GM23338 (cell line): ENCODE results near the gene ABHD12. TPM values are rescaled to one million over a fixed set of nuclear protein-coding genes. Genes with fewer than 3 reads are reported as not detected.

Source experiments
- ATAC-seq: fragments of 200-7000 bp; cut with Tn5 transposase; 3 replicates; pipeline ENCODE4 v1.9.1; 2020
- DNase-seq: peaks from one replicate; pipeline ENCODE4 v3.0.0-alpha.2; 2015; ENCODE audit warnings: low spot score
- H2AFZ ChIP-seq: fragments of 200-600 bp; sonication (generic); 2 replicates; pipeline ENCODE4 v1.8.0; 2016; ENCODE audit warnings: antibody characterized with exemption, mild to moderate bottlenecking, moderate library complexity
- H3F3A ChIP-seq: fragments of 200-600 bp; sonication (generic); replicated peaks from 2 replicates; pipeline ENCODE4 v1.8.0; 2017; ENCODE audit warnings: antibody characterized with exemption, mixed run types, low read depth
- H3K27ac ChIP-seq: fragments of 200-600 bp; sonication (generic); 2 replicates; pipeline ENCODE4 v1.6.1; 2016; ENCODE audit warnings: low read depth
- H3K27me3 ChIP-seq: fragments of 200-600 bp; sonication (generic); 2 replicates; pipeline ENCODE4 v1.8.0; 2016; ENCODE audit warnings: mild to moderate bottlenecking, mixed run types, moderate library complexity; ENCODE audit not compliant: insufficient read depth
- H3K36me3 ChIP-seq: fragments of 200-600 bp; sonication (generic); 2 replicates; pipeline ENCODE4 v1.8.0; 2016; ENCODE audit warnings: mild to moderate bottlenecking; ENCODE audit not compliant: insufficient read depth
- H3K4me1 ChIP-seq: fragments of 200-600 bp; sonication (generic); 2 replicates; pipeline ENCODE4 v1.8.0; 2016; ENCODE audit warnings: mild to moderate bottlenecking, moderate library complexity; ENCODE audit not compliant: insufficient read depth
- H3K4me2 ChIP-seq: fragments of 200-600 bp; sonication (generic); 2 replicates; pipeline ENCODE4 v1.7.1; 2017; ENCODE audit warnings: mixed run types
- H3K4me3 ChIP-seq: fragments of 200-600 bp; sonication (generic); 2 replicates; pipeline ENCODE4 v1.6.1; 2016; ENCODE audit warnings: mixed run types
- H3K79me2 ChIP-seq: fragments of 200-600 bp; sonication (generic); replicated peaks from 2 replicates; pipeline ENCODE4 v1.8.0; 2017; ENCODE audit warnings: mild to moderate bottlenecking; ENCODE audit not compliant: insufficient read depth
- H3K9me2 ChIP-seq: fragments of 200-600 bp; sonication (generic); 2 replicates; pipeline ENCODE4 v1.8.0; 2017; ENCODE audit not compliant: insufficient read depth
- H4K20me1 ChIP-seq: fragments of 200-600 bp; sonication (generic); replicated peaks from 2 replicates; pipeline ENCODE4 v1.8.0; 2017; ENCODE audit warnings: mild to moderate bottlenecking; ENCODE audit not compliant: insufficient read depth
- H3K27ac Mint-ChIP-seq: 2 replicates; pipeline ENCODE4 v1.8.0; 2020; ENCODE audit warnings: inconsistent platforms, mild to moderate bottlenecking, moderate library complexity, mixed read lengths
- H3K27me3 Mint-ChIP-seq: 3 replicates; pipeline ENCODE4 v1.8.0; 2022; ENCODE audit warnings: low read depth, mild to moderate bottlenecking, moderate library complexity, mixed read lengths, inconsistent platforms; ENCODE audit not compliant: insufficient read depth, poor library complexity
- H3K36me3 Mint-ChIP-seq: 3 replicates; pipeline ENCODE4 v1.8.0; 2021; ENCODE audit warnings: low read depth, mild to moderate bottlenecking, inconsistent platforms, moderate library complexity, mixed read lengths
- H3K4me1 Mint-ChIP-seq: 3 replicates; pipeline ENCODE4 v1.8.0; 2020; ENCODE audit warnings: mild to moderate bottlenecking, inconsistent platforms, mixed read lengths
- H3K4me3 Mint-ChIP-seq: 3 replicates; pipeline ENCODE4 v1.8.0; 2021; ENCODE audit warnings: moderate library complexity, mild to moderate bottlenecking, inconsistent platforms, mixed read lengths
- H3K9me3 Mint-ChIP-seq: 3 replicates; pipeline ENCODE4 v1.8.0; 2020; ENCODE audit warnings: moderate library complexity, mild to moderate bottlenecking, inconsistent platforms, mixed read lengths
- CREB1 ChIP-seq: fragments of 250-450 bp; sonication (Bioruptor Pico); IDR thresholded peaks from 2 replicates; pipeline ENCODE4 v1.5.0; 2020; ENCODE audit warnings: low read depth, mild to moderate bottlenecking, moderate library complexity
- ETS1 ChIP-seq: IDR thresholded peaks from 2 replicates; pipeline ENCODE4 v1.6.1; 2016; ENCODE audit warnings: antibody characterized with exemption
- EZH2phosphoT487 ChIP-seq: fragments of 200-600 bp; sonication (generic); IDR thresholded peaks from one replicate; pipeline ENCODE4 v1.8.1; 2018; ENCODE audit warnings: antibody characterized with exemption; ENCODE audit not compliant: unreplicated experiment
- POLR2AphosphoS5 ChIP-seq: IDR thresholded peaks from 2 replicates; pipeline ENCODE4 v1.6.1; 2016; ENCODE audit warnings: antibody characterized with exemption, low read depth
- STAT1 ChIP-seq: IDR thresholded peaks from one replicate; pipeline ENCODE4 v1.6.1; 2016; ENCODE audit warnings: antibody characterized with exemption; ENCODE audit not compliant: unreplicated experiment
- ZNF114 ChIP-seq: fragments of 250-450 bp; sonication (Bioruptor Pico); IDR thresholded peaks from 2 replicates; pipeline ENCODE4 v1.5.0; 2020; ENCODE audit warnings: mild to moderate bottlenecking, moderate library complexity
- ZNF331 ChIP-seq: fragments of 250-450 bp; sonication (Bioruptor Pico); IDR thresholded peaks from 2 replicates; pipeline ENCODE4 v1.5.0; 2020; ENCODE audit warnings: low read depth, mild to moderate bottlenecking, moderate library complexity
- ZNF462 ChIP-seq: fragments of 250-450 bp; sonication (Bioruptor Pico); IDR thresholded peaks from 2 replicates; pipeline ENCODE4 v1.5.0; 2020; ENCODE audit warnings: mild to moderate bottlenecking, moderate library complexity
- polyA plus RNA-seq: library from polyadenylated mRNA; unstranded; fragments of >200 nt; fragmentation: Nextera tagmentation; extraction: Ambion mirVana; gene quantifications from 2 replicates; pipeline ENCODE4 v1.2.1, GENCODE V29; 2016
- total RNA-seq: library from RNA; depleted of rRNA; stranded (reverse); fragments of >200 nt; shearing (Covaris generic); gene quantifications from 2 replicates; pipeline ENCODE4 v1.2.3, GENCODE V29; 2014

The ABHD12 gene
- total and polyA plus RNA-seq, 2 experiments from 2014 or later: 40.2 to 57.8 TPM

DNA sequence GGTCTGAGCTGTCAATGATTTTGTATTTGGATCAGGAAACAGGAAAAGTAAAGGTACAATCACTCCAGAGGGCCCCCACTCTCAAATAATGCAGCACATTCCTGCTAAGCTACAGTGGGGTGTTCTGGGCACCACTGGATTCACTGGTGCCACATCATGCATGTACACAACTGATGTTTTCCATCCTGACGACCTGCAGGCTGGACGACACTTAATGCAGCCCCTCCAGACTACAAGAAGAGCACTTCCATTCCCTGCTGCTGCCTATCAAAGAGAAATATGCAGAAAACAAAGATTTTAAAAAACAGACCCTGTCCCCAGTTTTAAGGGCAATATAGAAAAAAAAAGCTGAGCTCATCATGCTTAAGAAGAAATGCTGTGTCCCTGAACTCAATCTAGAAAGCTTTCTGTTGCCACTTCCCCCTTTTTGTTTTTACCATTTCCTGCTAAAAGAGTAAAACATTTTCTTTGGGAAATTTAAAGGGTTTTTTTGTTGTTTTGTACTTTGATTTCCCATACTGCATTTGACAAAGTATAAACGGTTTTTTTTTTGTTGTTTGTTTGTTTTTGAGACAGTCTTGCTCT is 35.5 kb downstream of the ABHD12 start:
- peaks cover 81% of the 10 kb centered on the region for H3K79me2 ChIP-seq
- H4K20me1 ChIP-seq: no peaks in the 10 kb centered on the region
- H2AFZ ChIP-seq: no peak overlapping the region
- Mint-ChIP-seq H3K4me3 (peak overlapping the region; percentile 8; the same call in 1 of the 3 replicates), H3K9me3 (no peaks in the 10 kb centered on the region; the same call in 2 of the 3 replicates), H3K27me3 (peaks cover 7% of the 10 kb centered on the region), H3K36me3 (peaks cover 7% of the 10 kb centered on the region; the same call in 2 of the 3 replicates), H3K27ac (peak overlapping the region; percentile 56), H3K4me1 (peaks cover 69% of the 10 kb centered on the region)
- TF ChIP-seq ZNF114 (CRISPR knock-in tag) (no peak), STAT1 (no peak)
- peaks cover 10% of the 10 kb centered on the region for H3F3A ChIP-seq
- DNase-seq: no peak
- peak overlapping the region; percentile 98 for H3K27ac ChIP-seq
- no peak overlapping the region for H3K4me3 ChIP-seq
- H3K4me2 ChIP-seq: peak overlapping the region; percentile 72
- H3K9me2 ChIP-seq: no peaks in the 10 kb centered on the region
- no peak for ATAC-seq
- H3K4me1 ChIP-seq: peaks cover 67% of the 10 kb centered on the region
- no peaks in the 10 kb centered on the region for H3K27me3 ChIP-seq
- no peaks in the 10 kb centered on the region for H3K36me3 ChIP-seq

- H3K4me1 Mint-ChIP-seq: peaks cover 69% of the 10 kb centered on the region
- peak overlapping the region; percentile 98 for H3K27ac ChIP-seq
- H4K20me1 ChIP-seq: no peaks in the 10 kb centered on the region
- no peak for ATAC-seq
- peaks cover 10% of the 10 kb centered on the region for H3F3A ChIP-seq
- no peak overlapping the region for H2AFZ ChIP-seq
- peak overlapping the region; percentile 27 for H3K4me2 ChIP-seq
- no peaks in the 10 kb centered on the region for H3K36me3 ChIP-seq
- H3K4me3 Mint-ChIP-seq: no peak overlapping the region; the same call in 2 of the 3 replicates
- peaks cover 11% of the 10 kb centered on the region for H3K36me3 Mint-ChIP-seq
- H3K9me3 Mint-ChIP-seq: no peaks in the 10 kb centered on the region; the same call in 2 of the 3 replicates
- peaks cover 67% of the 10 kb centered on the region for H3K4me1 ChIP-seq
- H3K9me2 ChIP-seq: no peaks in the 10 kb centered on the region
- H3K4me3 ChIP-seq: no peak overlapping the region
- DNase-seq: peak; percentile 44
- peak overlapping the region; percentile 86 for H3K27ac Mint-ChIP-seq
- H3K27me3 ChIP-seq: no peaks in the 10 kb centered on the region
- peaks cover 7% of the 10 kb centered on the region for H3K27me3 Mint-ChIP-seq
- H3K79me2 ChIP-seq: peaks cover 82% of the 10 kb centered on the region
- TF ChIP-seq ZNF114 (CRISPR knock-in tag): no peak
- no peak for TF ChIP-seq ZNF331 (CRISPR knock-in tag)
- TF ChIP-seq ETS1: no peak
- no peak for TF ChIP-seq POLR2AphosphoS5
- TF ChIP-seq CREB1 (CRISPR knock-in tag): no peak
- TF ChIP-seq ZNF462 (CRISPR knock-in tag): no peak
- TF ChIP-seq EZH2phosphoT487: no peak
Measured at GRCh38 chr20:25353747-25354705, 36.6 kb downstream of the ABHD12 start.
